HG03064 (cell line): ENCODE data around the gene OPTN.
"Not testable (repeated sequence)": the region's sequence is repeated elsewhere in the genome, so short reads cannot be mapped to it uniquely, and the experiment has no call there.

Experiments
- ATAC-seq: cut with Tn5 transposase; IDR thresholded peaks from one replicate; pipeline ENCODE4 v1.9.1; 2021; ENCODE audit warnings: low read depth; ENCODE audit not compliant: unreplicated experiment

Gene OPTN

DNA sequence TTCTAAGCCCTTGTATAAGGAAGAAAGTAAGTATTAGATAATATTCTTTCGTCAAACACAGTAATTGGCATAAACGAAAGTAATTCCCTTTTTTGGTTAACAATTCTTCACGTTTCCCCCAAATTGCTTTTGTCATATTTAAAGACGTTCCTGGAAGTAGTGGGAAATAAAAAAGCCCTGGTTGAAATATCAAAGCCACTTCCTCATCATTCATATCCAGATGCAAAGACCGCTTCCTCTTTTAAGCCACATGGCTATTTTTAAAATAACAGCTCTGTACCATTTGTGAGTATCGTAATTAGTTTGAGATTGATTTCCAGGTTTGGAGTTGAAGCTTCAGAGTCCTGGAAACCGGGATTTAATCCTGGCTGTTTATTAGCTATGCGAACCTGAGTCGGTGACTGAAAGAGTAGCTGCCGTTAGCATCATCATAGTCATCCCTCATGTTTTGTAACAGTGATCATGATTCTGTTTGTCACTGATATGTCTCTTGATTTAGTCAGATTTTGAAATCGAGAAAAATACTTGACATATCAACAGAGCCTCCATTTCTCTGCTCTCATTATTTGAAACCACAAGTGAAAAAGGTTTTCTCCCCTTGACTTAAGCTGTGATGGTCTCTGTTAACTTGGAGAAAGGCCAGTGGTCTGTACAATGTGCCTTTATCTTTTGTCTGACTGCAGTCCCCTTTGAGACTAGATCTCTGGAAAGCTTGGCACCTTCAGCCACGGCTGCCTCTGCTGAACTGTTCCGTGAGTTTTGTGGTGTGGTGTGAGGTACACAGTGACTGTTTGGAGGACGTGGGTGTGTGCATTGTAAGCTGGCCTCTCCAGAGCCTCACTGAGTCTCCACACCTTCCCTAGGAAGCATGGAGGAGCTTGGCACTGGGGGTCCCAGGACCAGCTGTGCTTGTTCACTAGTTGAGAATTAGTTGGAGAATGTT is 18.1 kb downstream of the OPTN start:
- no peak for ATAC-seq

DNA sequence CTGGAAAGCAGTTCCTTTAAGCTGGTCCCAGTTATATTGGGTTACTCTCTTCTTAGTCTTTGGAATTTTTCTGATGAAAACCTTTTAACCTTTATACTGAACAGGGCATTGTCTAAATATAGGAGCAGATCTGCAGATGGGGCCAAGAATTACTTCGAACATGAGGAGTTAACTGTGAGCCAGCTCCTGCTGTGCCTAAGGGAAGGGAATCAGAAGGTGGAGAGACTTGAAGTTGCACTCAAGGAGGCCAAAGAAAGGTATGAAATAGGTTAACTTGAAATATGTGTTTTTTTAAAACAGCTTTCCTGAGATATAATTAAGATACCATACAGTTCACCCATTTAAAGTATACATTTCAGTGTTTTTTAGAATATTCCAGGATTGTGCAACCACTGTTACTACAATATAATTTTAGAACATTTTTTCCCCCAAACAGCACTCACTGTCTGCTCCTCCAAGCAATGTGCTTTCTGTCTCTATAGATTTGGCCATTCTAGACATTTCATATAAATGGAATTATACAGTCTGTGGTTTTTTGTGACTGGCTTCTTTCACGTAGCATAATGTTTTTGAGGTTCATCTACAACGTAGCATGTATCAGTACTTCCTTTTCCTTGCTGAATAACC is 18.9 kb downstream of the OPTN start:
- no peak for ATAC-seq

- no peak for ATAC-seq
Observed at GRCh38 chr10:13120786-13121499, 21.0 kb downstream of the OPTN start.

GRCh38 chr10:13121500-13121854 is 21.5 kb downstream of the OPTN start:
- no peak for ATAC-seq

DNA sequence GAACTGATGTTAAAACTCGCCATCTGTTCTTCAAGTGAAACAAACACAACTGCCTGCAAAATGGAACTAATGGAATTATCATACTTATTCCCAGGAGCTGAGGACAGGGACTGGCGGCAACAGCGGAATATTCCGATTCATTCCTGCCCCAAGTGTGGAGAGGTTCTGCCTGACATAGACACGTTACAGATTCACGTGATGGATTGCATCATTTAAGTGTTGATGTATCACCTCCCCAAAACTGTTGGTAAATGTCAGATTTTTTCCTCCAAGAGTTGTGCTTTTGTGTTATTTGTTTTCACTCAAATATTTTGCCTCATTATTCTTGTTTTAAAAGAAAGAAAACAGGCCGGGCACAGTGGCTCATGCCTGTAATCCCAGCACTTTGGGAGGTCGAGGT is 36.7 kb downstream of the OPTN start:
- ATAC-seq, result no peak

DNA sequence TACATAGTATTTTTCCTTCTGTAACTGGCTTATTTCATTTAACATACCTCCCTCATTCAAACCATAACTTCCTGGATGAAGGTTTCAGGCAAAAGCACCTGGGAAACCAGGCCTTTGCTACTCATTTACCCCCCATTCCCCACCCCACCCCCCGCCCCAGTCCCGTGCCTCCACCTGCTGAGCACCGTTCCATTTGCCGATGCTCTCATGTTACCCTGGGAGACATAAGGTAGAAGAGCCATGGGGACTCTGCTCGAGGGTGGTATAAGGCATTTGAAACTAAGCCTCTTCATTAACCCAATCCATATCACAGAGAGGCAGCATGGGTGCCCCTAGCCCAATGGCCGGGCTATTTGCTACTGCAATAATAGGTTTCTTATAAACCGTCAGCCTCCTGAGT is 39.2 kb downstream of the OPTN start:
- no peak for ATAC-seq

GRCh38 chr10:13139676-13140075 is 39.7 kb downstream of the OPTN start:
- no peak for ATAC-seq

- no peak for ATAC-seq
Observed at GRCh38 chr10:13140627-13141190, 40.7 kb downstream of the OPTN start.

GRCh38 chr10:13143766-13144165 is 43.8 kb downstream of the OPTN start:
- ATAC-seq, result no peak

DNA sequence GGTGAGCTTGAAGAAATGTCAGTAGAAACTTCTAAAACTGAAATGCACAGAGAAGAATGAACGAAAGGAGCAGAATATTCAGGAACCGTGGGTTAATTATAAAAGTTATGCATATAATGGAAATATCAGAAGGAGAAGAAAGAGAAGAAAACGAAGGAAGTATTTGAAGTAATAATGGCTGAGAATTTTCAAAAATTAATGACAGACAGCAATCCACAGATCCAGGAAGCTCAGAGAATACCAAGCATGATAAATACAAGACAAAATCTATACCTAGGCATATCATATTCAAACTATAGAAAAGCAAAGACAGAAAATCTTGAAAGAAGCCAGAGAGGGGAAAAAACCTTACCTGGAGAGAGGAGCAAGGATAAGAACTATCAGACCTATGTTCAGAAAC is 44.9 kb downstream of the OPTN start:
- ATAC-seq, result no peak

- no peak for ATAC-seq
Observed at GRCh38 chr10:13146379-13146778, 46.4 kb downstream of the OPTN start.

DNA sequence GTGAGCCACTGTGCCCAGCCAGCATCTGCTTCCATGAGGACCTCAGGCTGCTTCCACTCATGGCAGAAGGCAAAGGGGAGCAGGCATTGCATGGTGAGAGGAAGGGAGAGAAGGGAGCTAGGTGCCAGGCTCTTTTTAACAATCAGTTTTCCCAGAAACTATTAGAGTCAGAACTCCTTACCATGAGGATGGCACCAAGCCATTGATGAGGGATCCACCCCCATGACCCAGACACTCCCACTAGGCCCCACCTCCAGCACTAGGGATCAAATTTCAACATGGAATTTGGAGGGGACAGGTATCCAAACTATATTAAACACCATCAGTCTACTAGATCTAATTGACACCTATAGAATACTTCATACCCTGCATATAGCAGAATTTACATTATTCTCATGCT is 47.2 kb downstream of the OPTN start:
- ATAC-seq, result no peak

DNA sequence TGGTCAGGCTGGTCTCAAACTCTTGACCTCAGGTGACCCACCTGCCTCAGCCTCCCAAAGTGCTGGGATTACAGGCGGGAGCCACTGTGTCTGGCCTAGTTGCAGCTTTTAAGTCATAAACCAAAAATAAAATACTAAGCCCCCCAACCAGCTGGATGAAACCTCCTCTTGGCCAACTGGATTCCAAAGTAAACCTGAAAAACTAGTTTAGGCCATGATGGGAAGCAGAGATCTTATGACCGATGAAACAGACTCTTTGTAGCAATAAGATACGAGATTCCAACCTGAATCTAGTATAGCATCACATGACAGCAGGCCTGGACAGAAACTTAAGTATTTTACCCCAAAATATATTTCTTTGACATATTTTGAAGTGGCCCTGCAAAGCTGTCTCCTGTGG is 52.3 kb downstream of the OPTN start:
- no peak for ATAC-seq

GRCh38 chr10:13155860-13156259 is 55.9 kb downstream of the OPTN start:
- not testable (repeated sequence) for ATAC-seq

DNA sequence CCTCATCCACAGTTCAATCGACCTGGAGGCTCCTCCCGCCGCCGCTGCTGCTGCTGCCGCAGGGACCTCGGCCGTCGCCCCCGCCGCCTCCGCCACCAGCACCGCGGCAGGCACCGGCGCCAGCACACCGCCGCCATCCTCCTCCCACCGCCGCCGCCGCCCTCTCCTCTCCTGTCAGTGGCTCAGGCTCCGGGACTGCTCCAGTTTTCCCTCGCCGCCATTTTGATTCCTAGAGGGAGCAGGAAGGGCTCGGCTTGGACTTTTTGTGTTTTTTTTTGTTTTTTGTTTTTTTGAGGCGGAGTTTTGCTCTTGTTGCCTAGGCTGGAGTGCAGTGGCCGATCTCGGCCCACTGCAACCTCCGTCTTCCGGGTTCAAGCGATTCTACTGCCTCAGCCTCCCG is 58.4 kb downstream of the OPTN start:
- ATAC-seq, result no peak

- peak; percentile 98 for ATAC-seq
Observed at GRCh38 chr10:13160934-13161856, 61.2 kb downstream of the OPTN start, which contains the start of gene MCM10. MCM10 (plus strand) TSS chr10:13161558; CDS start chr10:13164203, 2,645 bp downstream.

GRCh38 chr10:13161857-13162271 is 61.9 kb downstream of the OPTN start:
- no peak for ATAC-seq

- no peak for ATAC-seq
Observed at GRCh38 chr10:13163859-13164258, 63.9 kb downstream of the OPTN start.

- ATAC-seq, result no peak
Observed at GRCh38 chr10:13165177-13165576, 65.2 kb downstream of the OPTN start.

DNA sequence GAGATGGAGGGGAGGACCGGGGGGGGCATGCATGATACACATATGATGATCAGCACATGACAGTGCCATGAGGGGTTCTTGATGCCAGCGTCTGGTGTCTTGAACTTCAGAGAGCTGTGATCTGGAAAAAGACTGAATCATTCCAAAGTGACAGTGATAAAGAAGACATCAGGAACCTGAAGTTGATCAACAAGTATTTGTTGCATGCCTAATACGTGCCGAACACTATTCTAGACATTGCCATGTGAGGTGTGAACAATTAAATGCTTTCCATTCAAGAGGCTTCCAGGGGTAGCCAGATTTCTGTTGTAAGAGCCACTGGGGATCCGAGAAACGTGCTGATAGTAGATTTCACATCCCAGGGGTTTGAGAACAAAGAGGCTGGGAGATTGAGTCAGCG is 67.6 kb downstream of the OPTN start:
- ATAC-seq, result no peak
